Hepatocyte (in vitro differentiated cells): ENCODE data around the gene LARP6.

Source experiments
- EZH2 ChIP-seq: fragments of 200-600 bp; sonication (generic); IDR thresholded peaks from 2 replicates; pipeline ENCODE4 v1.6.1; 2016; ENCODE audit warnings: antibody characterized with exemption, mild to moderate bottlenecking, borderline replicate concordance
- EZH2phosphoT487 ChIP-seq: fragments of 200-600 bp; sonication (generic); IDR thresholded peaks from one replicate; pipeline ENCODE4 v1.6.1; 2018; ENCODE audit warnings: antibody characterized with exemption, mild to moderate bottlenecking, low read depth, moderate library complexity; ENCODE audit not compliant: unreplicated experiment, severe bottlenecking

DNA sequence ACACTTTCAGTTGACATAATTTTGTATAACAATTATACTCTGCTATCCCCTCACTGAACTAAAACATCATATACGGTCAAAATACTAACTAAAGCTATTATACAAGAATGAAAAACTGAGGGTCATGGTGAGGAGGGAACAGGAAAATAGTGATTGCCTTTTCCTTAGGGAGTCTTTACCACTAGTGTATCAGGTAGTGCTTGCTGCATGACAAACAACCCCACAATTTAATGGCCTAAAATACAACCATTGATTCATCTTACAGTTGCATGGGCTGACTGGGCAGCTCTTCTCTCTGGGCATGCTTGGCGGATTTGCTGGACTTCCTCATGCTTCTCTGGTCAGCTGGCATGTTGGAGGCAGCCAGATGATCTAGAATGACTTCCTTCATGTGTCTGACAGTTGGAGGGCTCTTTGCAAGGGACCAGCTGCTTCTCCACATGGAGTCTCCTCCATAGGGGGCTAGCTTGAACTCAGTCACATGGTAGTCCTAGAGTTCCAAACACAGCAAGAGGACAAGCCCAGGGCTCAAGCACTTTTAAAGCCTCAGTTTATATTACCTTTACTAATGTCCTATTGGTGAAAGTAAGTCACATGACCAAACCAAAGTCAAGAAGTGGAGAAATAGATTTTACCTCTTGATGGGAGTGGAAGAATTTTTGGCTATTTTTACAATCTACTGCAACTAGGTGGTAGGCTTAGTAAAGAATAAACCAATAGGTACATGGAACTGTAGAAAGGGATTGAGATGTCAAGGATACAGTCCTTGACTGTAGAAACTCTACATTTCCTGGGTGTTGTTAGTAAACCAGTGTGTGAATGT is 19.5 kb upstream of the LARP6 start:
- TF ChIP-seq EZH2phosphoT487 (no peak), EZH2 (no peak)
